Cardiac muscle cell (in vitro differentiated cells and primary cell): ENCODE measurements around the gene IRF8. TPM values are rescaled to one million over a fixed set of nuclear protein-coding genes. Genes with fewer than 3 reads are reported as not detected.

ENCODE experiments used
- DNase-seq, 2 donors: peaks; one replicate each; pipeline versions ENCODE4 v3.0.0 to v3.0.0-alpha.2; 2010 to 2017; ENCODE audit warnings: low read depth in 1 of 2, low spot score in 1 of 2
- H3K27ac ChIP-seq: fragments of 200-600 bp; sonication (generic); 2 replicates; pipeline ENCODE4 v1.5.1; 2016
- H3K27me3 ChIP-seq: fragments of 200-600 bp; sonication (generic); 2 replicates; pipeline ENCODE4 v1.6.0; 2016; ENCODE audit warnings: control low read depth
- H3K36me3 ChIP-seq: fragments of 200-600 bp; sonication (generic); 2 replicates; pipeline ENCODE4 v1.5.1; 2016; ENCODE audit warnings: control low read depth
- H3K4me1 ChIP-seq: fragments of 200-600 bp; sonication (generic); 2 replicates; pipeline ENCODE4 v1.8.1; 2017; ENCODE audit warnings: low read depth, mild to moderate bottlenecking, mixed run types
- H3K4me3 ChIP-seq: fragments of 200-600 bp; sonication (generic); 2 replicates; pipeline ENCODE4 v1.5.1; 2016; ENCODE audit warnings: mild to moderate bottlenecking
- H3K9me3 ChIP-seq: fragments of 200-600 bp; sonication (generic); 2 replicates; pipeline ENCODE4 v1.5.1; 2017; ENCODE audit warnings: low read depth, mild to moderate bottlenecking, control low read depth
- CTCF ChIP-seq: IDR thresholded peaks from 2 replicates; pipeline ENCODE4 v1.5.1; 2012; ENCODE audit warnings: low read depth, mild to moderate bottlenecking, low read length
- polyA plus RNA-seq: library from polyadenylated mRNA; unstranded; fragments of >200 nt; fragmentation: Nextera tagmentation; extraction: Ambion mirVana; gene quantifications from 2 replicates; pipeline ENCODE4 v1.2.1, GENCODE V29; 2016
- total RNA-seq: library from RNA; depleted of rRNA; stranded (reverse); fragments of >200 nt; gene quantifications from 2 replicates; pipeline ENCODE4 v1.2.3, GENCODE V29; 2016

The IRF8 gene, protein sequence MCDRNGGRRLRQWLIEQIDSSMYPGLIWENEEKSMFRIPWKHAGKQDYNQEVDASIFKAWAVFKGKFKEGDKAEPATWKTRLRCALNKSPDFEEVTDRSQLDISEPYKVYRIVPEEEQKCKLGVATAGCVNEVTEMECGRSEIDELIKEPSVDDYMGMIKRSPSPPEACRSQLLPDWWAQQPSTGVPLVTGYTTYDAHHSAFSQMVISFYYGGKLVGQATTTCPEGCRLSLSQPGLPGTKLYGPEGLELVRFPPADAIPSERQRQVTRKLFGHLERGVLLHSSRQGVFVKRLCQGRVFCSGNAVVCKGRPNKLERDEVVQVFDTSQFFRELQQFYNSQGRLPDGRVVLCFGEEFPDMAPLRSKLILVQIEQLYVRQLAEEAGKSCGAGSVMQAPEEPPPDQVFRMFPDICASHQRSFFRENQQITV
- total RNA-seq, result 6.3 and 12.8 TPM in 2 replicates
- polyA plus RNA-seq, result 1.7 and 8.2 TPM in 2 replicates

GRCh38 chr16:85898521-85899442 is at the start of gene IRF8:
Gene IRF8, plus strand, starts transcription at chr16:85899162. Its CDS starts 3,854 bp downstream, at chr16:85903016.
- Histone ChIP-seq H3K9me3 (no peaks in the 10 kb centered on the region), H3K4me1 (peaks cover 25% of the 10 kb centered on the region), H3K27ac (no peak within 1 kb of the TSS), H3K36me3 (no peaks in the 10 kb centered on the region), H3K4me3 (peak within 1 kb of the TSS; percentile 53), H3K27me3 (peaks cover 67% of the 10 kb centered on the region)
- no peak for TF ChIP-seq CTCF
- DNase-seq, result peak; percentile 81 to 85

DNA sequence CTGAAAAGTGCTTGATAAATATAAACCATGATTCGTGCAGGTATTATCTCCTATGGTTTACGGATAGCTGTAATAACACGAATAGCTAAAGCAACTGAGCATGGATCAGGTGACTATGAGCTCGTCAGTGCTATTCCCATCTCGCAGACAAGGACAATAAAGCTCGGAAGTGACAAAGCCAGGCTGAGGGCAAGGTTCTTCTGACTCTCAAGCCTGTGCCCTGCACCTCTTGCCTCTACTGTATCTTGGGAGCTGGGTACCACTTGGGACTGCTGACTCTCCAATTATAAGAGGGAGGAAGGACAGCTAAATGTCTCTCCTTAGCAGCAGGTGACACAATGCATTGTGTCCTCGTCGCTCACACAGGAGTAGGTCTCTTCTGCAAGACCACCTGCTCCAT is 49.6 kb upstream of the IRF8 start:
- H3K4me1 ChIP-seq, result peaks cover 21% of the 10 kb centered on the region
- H3K36me3 ChIP-seq, result no peaks in the 10 kb centered on the region
- H3K9me3 ChIP-seq, result no peaks in the 10 kb centered on the region
- TF ChIP-seq CTCF, result no peak
- no peak overlapping the region for H3K27ac ChIP-seq
- H3K4me3 ChIP-seq, result no peak overlapping the region
- DNase-seq, result no peak
- no peaks in the 10 kb centered on the region for H3K27me3 ChIP-seq

GRCh38 chr16:85850344-85850880 is 48.5 kb upstream of the IRF8 start:
- Histone ChIP-seq H3K9me3 (no peaks in the 10 kb centered on the region), H3K4me1 (peaks cover 18% of the 10 kb centered on the region), H3K27me3 (no peaks in the 10 kb centered on the region), H3K27ac (peak overlapping the region; percentile 62), H3K4me3 (no peak overlapping the region), H3K36me3 (no peaks in the 10 kb centered on the region)
- no peak for DNase-seq
- TF ChIP-seq CTCF, result no peak

- no peak for DNase-seq
- H3K27ac ChIP-seq, result peak overlapping the region; percentile 62
- no peak for TF ChIP-seq CTCF
Observed at GRCh38 chr16:85851034-85851785, 47.8 kb upstream of the IRF8 start.

More at GRCh38 chr16:85851034-85851785, 47.8 kb upstream of the IRF8 start:
- no peak overlapping the region for H3K4me3 ChIP-seq
- H3K27me3 ChIP-seq, result no peaks in the 10 kb centered on the region
- peaks cover 16% of the 10 kb centered on the region for H3K4me1 ChIP-seq
- H3K36me3 ChIP-seq, result no peaks in the 10 kb centered on the region
- H3K9me3 ChIP-seq, result no peaks in the 10 kb centered on the region
